HepG2 (cell line): ENCODE measurements around the gene PTPN22. TPM values are rescaled to one million over a fixed set of nuclear protein-coding genes. Genes with fewer than 3 reads are reported as not detected.

ENCODE experiments used
- ATAC-seq: fragments of 200-7000 bp; cut with Tn5 transposase; 3 replicates; pipeline ENCODE4 v1.9.1; 2020; ENCODE audit warnings: mild to moderate bottlenecking, moderate library complexity
- BruUV-seq: library from RNA; stranded (reverse); fragments of 400-500 nt; replicated peaks from 2 replicates; lab custom pipeline; 2021; lab: Mats Ljungman, UMichigan
- CTCF ChIA-PET: fragments of 300-600 bp; formaldehyde crosslinking; extraction: SDS; loops from one replicate; lab custom pipeline; 2021; ENCODE audit warnings: low total read pairs, inconsistent platforms, low intra/inter-chr PET ratio; lab: Yijun Ruan, JAX
- POLR2A ChIA-PET: fragments of 350-600 bp; sonication (Branson Sonifier 250); formaldehyde crosslinking; loops from one replicate; lab custom pipeline; 2020; ENCODE audit warnings: antibody characterized with exemption, inconsistent platforms; lab: Yijun Ruan, JAX
- DNase-seq: peaks from one replicate; pipeline ENCODE4 v3.0.0-alpha.2; 2015; ENCODE audit warnings: low spot score
- FAIRE-seq: peaks from 3 replicates; lab custom pipeline; 2011; peaks lifted over from hg19 to GRCh38; lab: Jason Lieb, UNC
- H2AFZ ChIP-seq: one replicate; pipeline ENCODE4 v1.6.1; 2011; ENCODE audit warnings: low read length, inconsistent platforms
- H3K27ac ChIP-seq: fragments of 300-600 bp; 3 replicates; pipeline ENCODE4 v1.8.0; 2011; ENCODE audit warnings: mixed run types, mild to moderate bottlenecking, mixed read lengths, low read length, inconsistent platforms; ENCODE audit not compliant: insufficient read depth; ENCODE audit errors: extremely low read length
- H3K27me3 ChIP-seq, 2 experiments: fragments of 200-600 bp in 1 of 2; 2 replicates in 1 of 2; 3 replicates in 1 of 2; pipeline versions ENCODE4 v1.6.0 to v1.8.0; 2011; ENCODE audit warnings: low read length in 2 of 2, mild to moderate bottlenecking in 2 of 2, moderate library complexity in 2 of 2, inconsistent platforms in 1 of 2; ENCODE audit not compliant: insufficient read depth in 2 of 2, control insufficient read depth in 1 of 2
- H3K36me3 ChIP-seq, 2 experiments: fragments of 200-600 bp in 1 of 2; replicated peaks in 1 of 2; 2 replicates in 1 of 2; 3 replicates in 1 of 2; pipeline versions ENCODE4 v1.5.1 to v1.8.0; 2011; ENCODE audit warnings: low read length in 2 of 2, inconsistent platforms in 1 of 2; ENCODE audit not compliant: insufficient read depth in 2 of 2, control insufficient read depth in 1 of 2
- H3K4me1 ChIP-seq: 2 replicates; pipeline ENCODE4 v1.5.1; 2012; ENCODE audit warnings: low read length, inconsistent platforms; ENCODE audit not compliant: insufficient read depth
- H3K4me2 ChIP-seq: 2 replicates; pipeline ENCODE4 v1.6.0; 2011; ENCODE audit warnings: low read depth, low read length, inconsistent platforms
- H3K4me3 ChIP-seq, 3 experiments: fragments of 200-600 bp in 1 of 3; sonication (generic), shearing (Covaris generic) in 1 of 3; replicated peaks in 1 of 3; 2 replicates each; pipeline ENCODE4 v1.5.1; 2011 to 2016; ENCODE audit warnings: low read length in 3 of 3, inconsistent platforms in 2 of 3, low read depth in 2 of 3, mild to moderate bottlenecking in 2 of 3, control low read depth in 1 of 3, mixed read lengths in 1 of 3; ENCODE audit not compliant: insufficient read depth in 1 of 3
- H3K79me2 ChIP-seq: one replicate; pipeline ENCODE4 v1.6.1; 2011; ENCODE audit warnings: low read length, inconsistent platforms; ENCODE audit not compliant: insufficient read depth
- H3K9ac ChIP-seq: 2 replicates; pipeline ENCODE4 v1.6.0; 2011; ENCODE audit warnings: mild to moderate bottlenecking, low read depth, low read length, inconsistent platforms; ENCODE audit not compliant: insufficient read depth
- H3K9me3 ChIP-seq: 2 replicates; pipeline ENCODE4 v1.5.1; 2012; ENCODE audit warnings: mild to moderate bottlenecking, low read length
- H4K20me1 ChIP-seq: 2 replicates; pipeline ENCODE4 v1.6.0; 2011; ENCODE audit warnings: inconsistent platforms, mild to moderate bottlenecking, low read length, moderate library complexity; ENCODE audit not compliant: insufficient read depth
- BRD4 ChIP-seq: sonication (generic); formaldehyde crosslinking; IDR thresholded peaks from 2 replicates; pipeline ENCODE4 v1.4.0; 2020; ENCODE audit warnings: missing genetic modification reagents
- FOXK2 ChIP-seq: fragments of 450-650 bp; IDR thresholded peaks from 2 replicates; pipeline ENCODE4 v1.6.1; 2016
- MED1 ChIP-seq: sonication (generic); formaldehyde crosslinking; IDR thresholded peaks from 2 replicates; pipeline ENCODE4 v1.4.0; 2020; ENCODE audit warnings: missing genetic modification reagents
- NCOA1 ChIP-seq: sonication (generic); formaldehyde crosslinking; IDR thresholded peaks from 2 replicates; pipeline ENCODE4 v1.9.0; 2021; ENCODE audit warnings: missing genetic modification reagents
- PHF8 ChIP-seq: sonication (generic); formaldehyde crosslinking; IDR thresholded peaks from 2 replicates; pipeline ENCODE4 v1.5.0; 2020; ENCODE audit warnings: missing genetic modification reagents
- SMARCC2 ChIP-seq: fragments of 450-650 bp; IDR thresholded peaks from 2 replicates; pipeline ENCODE4 v1.6.1; 2017; ENCODE audit warnings: antibody characterized with exemption, mild to moderate bottlenecking
- SP140L ChIP-seq: sonication (generic); formaldehyde crosslinking; IDR thresholded peaks from 2 replicates; pipeline ENCODE4 v1.4.0; 2020; ENCODE audit warnings: missing genetic modification reagents, borderline replicate concordance
- SRY ChIP-seq: sonication (generic); formaldehyde crosslinking; IDR thresholded peaks from 2 replicates; pipeline ENCODE4 v1.8.0; 2022; ENCODE audit warnings: mild to moderate bottlenecking, missing genetic modification reagents
- STAT6 ChIP-seq: sonication (generic); formaldehyde crosslinking; IDR thresholded peaks from 2 replicates; pipeline ENCODE4 v1.4.0; 2020; ENCODE audit warnings: missing genetic modification reagents, mild to moderate bottlenecking, borderline replicate concordance
- ZFP36L2 ChIP-seq: sonication (generic); formaldehyde crosslinking; IDR thresholded peaks from 2 replicates; pipeline ENCODE4 v1.4.0; 2020; ENCODE audit warnings: missing genetic modification reagents
- ZNF589 ChIP-seq: sonication (generic); formaldehyde crosslinking; conservative IDR thresholded peaks from 2 replicates; pipeline ENCODE4 v1.8.0; 2022; ENCODE audit warnings: mild to moderate bottlenecking, moderate library complexity, missing genetic modification reagents
- ZNF737 ChIP-seq: sonication (generic); formaldehyde crosslinking; IDR thresholded peaks from 2 replicates; pipeline ENCODE4 v1.5.0; 2020; ENCODE audit warnings: missing genetic modification reagents, mild to moderate bottlenecking, borderline replicate concordance
- ZNF768 ChIP-seq: sonication (generic); formaldehyde crosslinking; IDR thresholded peaks from 2 replicates; pipeline ENCODE4 v1.4.0; 2020; ENCODE audit warnings: missing genetic modification reagents
- ZNF777 ChIP-seq: sonication (generic); formaldehyde crosslinking; IDR thresholded peaks from 2 replicates; pipeline ENCODE4 v1.4.0; 2020; ENCODE audit warnings: missing genetic modification reagents
- ZSCAN25 ChIP-seq: sonication (generic); formaldehyde crosslinking; IDR thresholded peaks from 2 replicates; pipeline ENCODE4 v1.8.0; 2022; ENCODE audit warnings: mild to moderate bottlenecking, missing genetic modification reagents
- WGBS: methylation state at CpG from one replicate; pipeline ENCODE4 v1.1.6; 2017; ENCODE audit warnings: low lambda C conversion rate; 5-methylcytosine and 5-hydroxymethylcytosine counted together
- in situ Hi-C: cut with HindIII; loops from 2 replicates; pipeline ENCODE4 v1.10.0; 2017; ENCODE audit warnings: low pct_unique_long_range_greater_than_20kb; ENCODE audit not compliant: extremely low pct_ligation_motif_present
- intact Hi-C: fragments of 100-400 bp; cut with micrococcal nuclease; formaldehyde crosslinking; loops from one replicate; pipeline ENCODE4 v1.10.0; 2022; ENCODE audit not compliant: unreplicated experiment
- polyA plus RNA-seq, 8 experiments: library from polyadenylated mRNA; depleted of rRNA in 3 of 8; stranded (reverse) in 7 of 8; unstranded in 1 of 8; fragments of >200 nt; fragmentation: Illumina TruSeq in 4 of 8; extraction: Trizol in 4 of 8; gene quantifications; 2 replicates each; pipeline versions ENCODE4 v1.2.1 to v1.2.3, GENCODE V29; 2011 to 2016; ENCODE audit warnings: low read depth in 4 of 8, missing spikeins in 1 of 8, mixed read lengths in 1 of 8; ENCODE audit not compliant: insufficient read depth in 1 of 8
- total RNA-seq, 5 experiments: library from RNA; depleted of rRNA; stranded (reverse); fragments of >200 nt; fragmentation: Illumina TruSeq; extraction: Trizol; gene quantifications; 2 replicates each; pipeline ENCODE4 v1.2.3, GENCODE V29; 2016; ENCODE audit warnings: low read depth in 1 of 5
- TF ChIP-seq, protein P1 (sequence below): sonication (generic); formaldehyde crosslinking; IDR thresholded peaks from 2 replicates; pipeline ENCODE4 v1.8.0; 2022; ENCODE audit warnings: mild to moderate bottlenecking, missing genetic modification reagents, moderate library complexity
- TF ChIP-seq, protein P2 (sequence below): sonication (generic); formaldehyde crosslinking; IDR thresholded peaks from 2 replicates; pipeline ENCODE4 v1.9.0; 2021; ENCODE audit warnings: missing genetic modification reagents, mild to moderate bottlenecking, borderline replicate concordance

Gene PTPN22
- total and polyA plus RNA-seq, 2 of the 13 experiments (the other 11 are each of a cell fraction or from before 2014, with no cell fraction given) = not detected

- 0 out of 2 replicates have a peak, but pooled peaks have one; percentile 45 for TF ChIP-seq STAT6 (CRISPR knock-in tag)
- TF ChIP-seq, protein P1, sequence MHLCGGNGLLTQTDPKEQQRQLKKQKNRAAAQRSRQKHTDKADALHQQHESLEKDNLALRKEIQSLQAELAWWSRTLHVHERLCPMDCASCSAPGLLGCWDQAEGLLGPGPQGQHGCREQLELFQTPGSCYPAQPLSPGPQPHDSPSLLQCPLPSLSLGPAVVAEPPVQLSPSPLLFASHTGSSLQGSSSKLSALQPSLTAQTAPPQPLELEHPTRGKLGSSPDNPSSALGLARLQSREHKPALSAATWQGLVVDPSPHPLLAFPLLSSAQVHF (CRISPR knock-in tag) = peak; percentile 64; the same call in 1 of the 2 replicates
Observed at GRCh38 chr1:113811888-113812660, 59.4 kb downstream of the PTPN22 start, which contains the start of gene RSBN1 (continued).

DNA sequence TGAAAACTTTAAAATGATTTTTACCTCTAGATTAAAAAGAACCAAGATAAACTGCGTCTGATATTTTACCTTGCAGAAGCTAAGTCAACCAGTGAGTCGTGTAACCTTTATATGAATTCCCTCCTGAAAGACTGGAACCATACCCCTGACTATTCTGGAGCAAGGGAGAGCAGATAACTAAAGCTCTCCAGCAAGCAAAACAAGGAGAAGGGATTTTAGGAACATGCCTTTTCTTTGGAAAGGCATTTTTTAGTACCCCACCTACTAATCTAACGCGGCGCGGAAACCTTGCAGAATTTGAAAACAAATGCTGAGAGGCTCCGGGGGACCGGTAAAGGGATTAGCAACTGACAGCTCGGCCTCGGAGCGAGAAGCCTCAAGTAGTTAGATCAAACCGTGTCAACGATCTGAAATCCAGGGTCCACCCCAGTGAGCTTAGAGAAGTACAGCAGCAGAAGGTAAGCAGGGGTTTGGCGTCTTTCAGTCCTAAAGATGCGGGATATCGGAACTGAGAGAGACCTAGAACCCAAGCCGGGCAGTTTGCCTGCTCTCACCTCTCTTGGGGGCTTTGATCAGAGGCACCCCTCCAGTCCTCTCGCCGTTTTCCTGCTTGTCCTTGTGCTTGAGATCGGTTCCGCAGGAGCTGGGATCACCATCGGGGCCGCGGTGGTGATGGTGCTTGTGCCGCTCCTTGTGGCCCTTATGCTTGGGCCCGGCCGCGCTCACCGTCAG, 60.2 kb downstream of the PTPN22 start:
- POLR2A ChIA-PET = interaction anchor here (1.1 to 2.3 kb wide), 5 partner anchors 26 to 739 kb away, joined by 3 to 34 read pairs (median 9); partner anchors contain the start of genes AP4B1, DCLRE1B, HIPK1 and LRIG2
- peaks cover 0 to 4% of the 10 kb centered on the region in 2 experiments; a peak in 1 of 5 replicates for H3K36me3 ChIP-seq
- peak; percentile 9 for DNase-seq
- no TSS peak for BruUV-seq
- H3K27ac ChIP-seq = peak overlapping the region; percentile 83
- peak overlapping the region; percentile 78 for H3K4me2 ChIP-seq
- CTCF ChIA-PET = no interaction called here
- H3K79me2 ChIP-seq = peaks cover 54% of the 10 kb centered on the region
- H4K20me1 ChIP-seq = peaks cover 31% of the 10 kb centered on the region
- peak; percentile 66 for ATAC-seq
- in situ Hi-C loops = no loop called here
- no peak for FAIRE-seq
- H2AFZ ChIP-seq = no peak overlapping the region
- H3K9me3 ChIP-seq = no peaks in the 10 kb centered on the region
- peaks cover 28% of the 10 kb centered on the region for H3K4me1 ChIP-seq
- peak overlapping the region; percentile 76 to 99 (median 88) for H3K4me3 ChIP-seq
- intact Hi-C loops = no loop called here
- WGBS = 2% methylated on average over 21 of the region's 29 CpGs
- H3K27me3 ChIP-seq = no peaks in the 10 kb centered on the region; a peak in 1 of 5 replicates
- H3K9ac ChIP-seq = peak overlapping the region; percentile 94
- TF ChIP-seq, protein P2, sequence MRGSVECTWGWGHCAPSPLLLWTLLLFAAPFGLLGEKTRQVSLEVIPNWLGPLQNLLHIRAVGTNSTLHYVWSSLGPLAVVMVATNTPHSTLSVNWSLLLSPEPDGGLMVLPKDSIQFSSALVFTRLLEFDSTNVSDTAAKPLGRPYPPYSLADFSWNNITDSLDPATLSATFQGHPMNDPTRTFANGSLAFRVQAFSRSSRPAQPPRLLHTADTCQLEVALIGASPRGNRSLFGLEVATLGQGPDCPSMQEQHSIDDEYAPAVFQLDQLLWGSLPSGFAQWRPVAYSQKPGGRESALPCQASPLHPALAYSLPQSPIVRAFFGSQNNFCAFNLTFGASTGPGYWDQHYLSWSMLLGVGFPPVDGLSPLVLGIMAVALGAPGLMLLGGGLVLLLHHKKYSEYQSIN (CRISPR knock-in tag) = 0 out of 2 replicates have a peak, but pooled peaks have one; percentile 64
- TF ChIP-seq ZNF589 = peak; percentile 27; the same call in 1 of the 2 replicates
- no peak for TF ChIP-seq PHF8
- TF ChIP-seq NCOA1 (CRISPR knock-in tag) = 0 out of 2 replicates have a peak, but pooled peaks have one; percentile 26
- no peak for TF ChIP-seq FOXK2
- TF ChIP-seq ZFP36L2 (CRISPR knock-in tag) = no peak
- TF ChIP-seq ZNF737 (CRISPR knock-in tag) = 0 out of 2 replicates have a peak, but pooled peaks have one; percentile 13
- TF ChIP-seq ZSCAN25 (CRISPR knock-in tag) = peak; percentile 39; the same call in 1 of the 2 replicates
- 0 out of 2 replicates have a peak, but pooled peaks have one; percentile 14 for TF ChIP-seq BRD4
- 0 out of 2 replicates have a peak, but pooled peaks have one; percentile 15 for TF ChIP-seq ZNF768 (CRISPR knock-in tag)
- 0 out of 2 replicates have a peak, but pooled peaks have one; percentile 41 for TF ChIP-seq SRY
- no peak for TF ChIP-seq ZNF777
- no peak for TF ChIP-seq SMARCC2
- no peak for TF ChIP-seq SP140L
- TF ChIP-seq MED1 (CRISPR knock-in tag) = no peak
